SK-N-SH treated with all-trans-retinoic acid at 6 μM for 48 hours (cell line): ENCODE data around the gene RUSC1.

Source experiments
- ATAC-seq: fragments of 200-7000 bp; cut with Tn5 transposase; 3 replicates; pipeline ENCODE4 v1.9.1; 2020; ENCODE audit warnings: mild to moderate bottlenecking, moderate library complexity
- ARNTL ChIP-seq: fragments of 450-650 bp; formaldehyde crosslinking; IDR thresholded peaks from 2 replicates; pipeline ENCODE4 v1.5.0; 2020; ENCODE audit warnings: low read depth, mild to moderate bottlenecking, moderate library complexity, borderline replicate concordance
- BACH2 ChIP-seq: fragments of 250-450 bp; sonication (Bioruptor Pico); IDR thresholded peaks from 2 replicates; pipeline ENCODE4 v1.9.0; 2021; ENCODE audit warnings: mild to moderate bottlenecking, borderline replicate concordance
- CREB5 ChIP-seq: fragments of 250-450 bp; sonication (Bioruptor Pico); IDR thresholded peaks from 2 replicates; pipeline ENCODE4 v1.5.1; 2020; ENCODE audit warnings: low read depth, mild to moderate bottlenecking, moderate library complexity
- CSDC2 ChIP-seq: fragments of 250-450 bp; sonication (Bioruptor Pico); IDR thresholded peaks from 2 replicates; pipeline ENCODE4 v1.5.0; 2020; ENCODE audit warnings: mild to moderate bottlenecking, moderate library complexity
- ESRRG ChIP-seq: fragments of 250-450 bp; sonication (Bioruptor Pico); IDR thresholded peaks from 2 replicates; pipeline ENCODE4 v1.6.1; 2021; ENCODE audit warnings: mild to moderate bottlenecking
- GLIS3 ChIP-seq: fragments of 250-450 bp; sonication (Bioruptor Pico); IDR thresholded peaks from 2 replicates; pipeline ENCODE4 v1.5.0; 2020; ENCODE audit warnings: mild to moderate bottlenecking, moderate library complexity
- ISL1 ChIP-seq: fragments of 250-450 bp; sonication (Bioruptor Pico); IDR thresholded peaks from 2 replicates; pipeline ENCODE4 v2.1.2; 2022; ENCODE audit warnings: mild to moderate bottlenecking, moderate library complexity
- OSR1 ChIP-seq: fragments of 250-450 bp; sonication (Bioruptor Pico); IDR thresholded peaks from 2 replicates; pipeline ENCODE4 v1.8.0; 2022; ENCODE audit warnings: moderate library complexity, mild to moderate bottlenecking, inconsistent platforms
- PPARA ChIP-seq: fragments of 250-450 bp; sonication (Bioruptor Pico); IDR thresholded peaks from 2 replicates; pipeline ENCODE4 v1.5.0; 2020; ENCODE audit warnings: mild to moderate bottlenecking, borderline replicate concordance
- RARB ChIP-seq: fragments of 250-450 bp; sonication (Bioruptor Pico); IDR thresholded peaks from 2 replicates; pipeline ENCODE4 v1.8.0; 2021; ENCODE audit warnings: mild to moderate bottlenecking, moderate library complexity
- SNAI2 ChIP-seq: fragments of 250-450 bp; sonication (Bioruptor Pico); IDR thresholded peaks from 2 replicates; pipeline ENCODE4 v1.5.0; 2020; ENCODE audit warnings: mild to moderate bottlenecking, moderate library complexity
- TCF4 ChIP-seq: fragments of 250-450 bp; sonication (Bioruptor Pico); IDR thresholded peaks from 2 replicates; pipeline ENCODE4 v1.8.0; 2021; ENCODE audit warnings: mild to moderate bottlenecking, moderate library complexity, borderline replicate concordance
- TOX ChIP-seq: fragments of 250-450 bp; sonication (Bioruptor Pico); IDR thresholded peaks from 2 replicates; pipeline ENCODE4 v1.8.0; 2021; ENCODE audit warnings: mild to moderate bottlenecking, moderate library complexity, borderline replicate concordance
- ZC3H10 ChIP-seq: fragments of 250-450 bp; sonication (Bioruptor Pico); IDR thresholded peaks from 2 replicates; pipeline ENCODE4 v1.5.1; 2021; ENCODE audit warnings: mild to moderate bottlenecking, moderate library complexity
- ZFP3 ChIP-seq: fragments of 250-450 bp; sonication (Bioruptor Pico); IDR thresholded peaks from 2 replicates; pipeline ENCODE4 v1.5.0; 2020; ENCODE audit warnings: mild to moderate bottlenecking, moderate library complexity
- ZFP30 ChIP-seq: fragments of 450-650 bp; formaldehyde crosslinking; IDR thresholded peaks from 2 replicates; pipeline ENCODE4 v1.5.0; 2022; ENCODE audit warnings: mild to moderate bottlenecking, moderate library complexity
- ZNF8 ChIP-seq: fragments of 450-650 bp; formaldehyde crosslinking; IDR thresholded peaks from 2 replicates; pipeline ENCODE4 v1.5.0; 2020; ENCODE audit warnings: mild to moderate bottlenecking, moderate library complexity
- TF ChIP-seq, protein P1 (sequence below): fragments of 250-450 bp; sonication (Bioruptor Pico); IDR thresholded peaks from 2 replicates; pipeline ENCODE4 v1.8.0; 2021; ENCODE audit warnings: low read depth, mild to moderate bottlenecking, moderate library complexity, borderline replicate concordance
- TF ChIP-seq, protein P2 (sequence below): fragments of 250-450 bp; sonication (Bioruptor Pico); IDR thresholded peaks from 2 replicates; pipeline ENCODE4 v1.5.1; 2021; ENCODE audit warnings: mild to moderate bottlenecking, moderate library complexity
- TF ChIP-seq, protein P3 (sequence below): fragments of 250-450 bp; sonication (Bioruptor Pico); IDR thresholded peaks from 2 replicates; pipeline ENCODE4 v1.5.0; 2020; ENCODE audit warnings: mild to moderate bottlenecking, moderate library complexity

RUSC1 gene

DNA sequence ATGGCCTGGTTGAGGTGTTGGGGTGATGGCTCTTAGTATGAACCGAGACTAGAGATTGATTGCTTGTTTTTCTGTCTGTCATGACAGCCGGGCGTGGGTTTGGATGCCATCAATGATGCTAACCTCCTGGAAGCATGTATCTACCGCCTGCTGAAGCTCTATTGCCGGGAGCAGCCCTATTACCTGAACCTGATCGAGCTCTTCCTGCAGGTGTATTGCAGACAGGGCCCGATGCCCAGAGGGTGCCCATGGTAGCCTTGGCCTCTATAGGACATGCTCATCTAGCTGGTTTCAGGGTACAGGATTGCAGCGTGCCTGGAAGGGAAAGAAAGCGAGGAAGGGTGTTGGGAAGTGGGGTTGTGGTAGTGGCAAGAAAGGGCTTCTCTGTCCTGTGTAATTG lies 2.6 kb upstream of the RUSC1 start:
- TF ChIP-seq, protein P1, sequence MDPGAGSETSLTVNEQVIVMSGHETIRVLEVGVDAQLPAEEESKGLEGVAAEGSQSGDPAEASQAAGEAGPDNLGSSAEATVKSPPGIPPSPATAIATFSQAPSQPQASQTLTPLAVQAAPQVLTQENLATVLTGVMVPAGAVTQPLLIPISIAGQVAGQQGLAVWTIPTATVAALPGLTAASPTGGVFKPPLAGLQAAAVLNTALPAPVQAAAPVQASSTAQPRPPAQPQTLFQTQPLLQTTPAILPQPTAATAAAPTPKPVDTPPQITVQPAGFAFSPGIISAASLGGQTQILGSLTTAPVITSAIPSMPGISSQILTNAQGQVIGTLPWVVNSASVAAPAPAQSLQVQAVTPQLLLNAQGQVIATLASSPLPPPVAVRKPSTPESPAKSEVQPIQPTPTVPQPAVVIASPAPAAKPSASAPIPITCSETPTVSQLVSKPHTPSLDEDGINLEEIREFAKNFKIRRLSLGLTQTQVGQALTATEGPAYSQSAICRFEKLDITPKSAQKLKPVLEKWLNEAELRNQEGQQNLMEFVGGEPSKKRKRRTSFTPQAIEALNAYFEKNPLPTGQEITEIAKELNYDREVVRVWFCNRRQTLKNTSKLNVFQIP (CRISPR knock-in tag): no peak
- TF ChIP-seq CSDC2 (CRISPR knock-in tag) (no peak), ZNF8 (CRISPR knock-in tag) (no peak), ISL1 (CRISPR knock-in tag) (no peak), SNAI2 (CRISPR knock-in tag) (no peak), RARB (no peak), TOX (CRISPR knock-in tag) (no peak), ZFP3 (CRISPR knock-in tag) (no peak), GLIS3 (CRISPR knock-in tag) (no peak), ZFP30 (CRISPR knock-in tag) (no peak), OSR1 (CRISPR knock-in tag) (no peak), TCF4 (no peak), PPARA (CRISPR knock-in tag) (no peak), ESRRG (no peak), CREB5 (CRISPR knock-in tag) (no peak), ARNTL (CRISPR knock-in tag) (no peak), BACH2 (CRISPR knock-in tag) (no peak), ZC3H10 (no peak)
- TF ChIP-seq, protein P2, sequence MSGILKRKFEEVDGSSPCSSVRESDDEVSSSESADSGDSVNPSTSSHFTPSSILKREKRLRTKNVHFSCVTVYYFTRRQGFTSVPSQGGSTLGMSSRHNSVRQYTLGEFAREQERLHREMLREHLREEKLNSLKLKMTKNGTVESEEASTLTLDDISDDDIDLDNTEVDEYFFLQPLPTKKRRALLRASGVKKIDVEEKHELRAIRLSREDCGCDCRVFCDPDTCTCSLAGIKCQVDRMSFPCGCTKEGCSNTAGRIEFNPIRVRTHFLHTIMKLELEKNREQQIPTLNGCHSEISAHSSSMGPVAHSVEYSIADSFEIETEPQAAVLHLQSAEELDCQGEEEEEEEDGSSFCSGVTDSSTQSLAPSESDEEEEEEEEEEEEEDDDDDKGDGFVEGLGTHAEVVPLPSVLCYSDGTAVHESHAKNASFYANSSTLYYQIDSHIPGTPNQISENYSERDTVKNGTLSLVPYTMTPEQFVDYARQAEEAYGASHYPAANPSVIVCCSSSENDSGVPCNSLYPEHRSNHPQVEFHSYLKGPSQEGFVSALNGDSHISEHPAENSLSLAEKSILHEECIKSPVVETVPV (CRISPR knock-in tag): no peak
- TF ChIP-seq, protein P3, sequence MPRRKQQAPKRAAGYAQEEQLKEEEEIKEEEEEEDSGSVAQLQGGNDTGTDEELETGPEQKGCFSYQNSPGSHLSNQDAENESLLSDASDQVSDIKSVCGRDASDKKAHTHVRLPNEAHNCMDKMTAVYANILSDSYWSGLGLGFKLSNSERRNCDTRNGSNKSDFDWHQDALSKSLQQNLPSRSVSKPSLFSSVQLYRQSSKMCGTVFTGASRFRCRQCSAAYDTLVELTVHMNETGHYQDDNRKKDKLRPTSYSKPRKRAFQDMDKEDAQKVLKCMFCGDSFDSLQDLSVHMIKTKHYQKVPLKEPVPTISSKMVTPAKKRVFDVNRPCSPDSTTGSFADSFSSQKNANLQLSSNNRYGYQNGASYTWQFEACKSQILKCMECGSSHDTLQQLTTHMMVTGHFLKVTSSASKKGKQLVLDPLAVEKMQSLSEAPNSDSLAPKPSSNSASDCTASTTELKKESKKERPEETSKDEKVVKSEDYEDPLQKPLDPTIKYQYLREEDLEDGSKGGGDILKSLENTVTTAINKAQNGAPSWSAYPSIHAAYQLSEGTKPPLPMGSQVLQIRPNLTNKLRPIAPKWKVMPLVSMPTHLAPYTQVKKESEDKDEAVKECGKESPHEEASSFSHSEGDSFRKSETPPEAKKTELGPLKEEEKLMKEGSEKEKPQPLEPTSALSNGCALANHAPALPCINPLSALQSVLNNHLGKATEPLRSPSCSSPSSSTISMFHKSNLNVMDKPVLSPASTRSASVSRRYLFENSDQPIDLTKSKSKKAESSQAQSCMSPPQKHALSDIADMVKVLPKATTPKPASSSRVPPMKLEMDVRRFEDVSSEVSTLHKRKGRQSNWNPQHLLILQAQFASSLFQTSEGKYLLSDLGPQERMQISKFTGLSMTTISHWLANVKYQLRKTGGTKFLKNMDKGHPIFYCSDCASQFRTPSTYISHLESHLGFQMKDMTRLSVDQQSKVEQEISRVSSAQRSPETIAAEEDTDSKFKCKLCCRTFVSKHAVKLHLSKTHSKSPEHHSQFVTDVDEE (CRISPR knock-in tag): no peak
- TF ChIP-seq, all 23 proteins: peak for 0
- no peak for ATAC-seq

- no peak for TF ChIP-seq SNAI2 (CRISPR knock-in tag)
- TF ChIP-seq, protein P2 (CRISPR knock-in tag): no peak
- no peak for TF ChIP-seq CREB5 (CRISPR knock-in tag)
- TF ChIP-seq ZC3H10: no peak
- no peak for TF ChIP-seq ESRRG
- ATAC-seq: no peak
Observed at GRCh38 chr1:155319536-155319935, 1.2 kb upstream of the RUSC1 start.

- ATAC-seq: no peak
- TF ChIP-seq, protein P2 (CRISPR knock-in tag): no peak
- TF ChIP-seq TOX (CRISPR knock-in tag) (no peak), ZNF8 (CRISPR knock-in tag) (no peak), ZFP30 (CRISPR knock-in tag) (no peak), SNAI2 (CRISPR knock-in tag) (no peak), CREB5 (CRISPR knock-in tag) (no peak), PPARA (CRISPR knock-in tag) (no peak), CSDC2 (CRISPR knock-in tag) (no peak), ESRRG (no peak), ARNTL (CRISPR knock-in tag) (no peak), TCF4 (no peak), BACH2 (CRISPR knock-in tag) (no peak), ISL1 (CRISPR knock-in tag) (no peak)
- TF ChIP-seq, protein P3 (CRISPR knock-in tag): no peak
Observed at GRCh38 chr1:155320252-155320651, 442 bp upstream of the RUSC1 start.
